HG03135 (cell line): ENCODE measurements around the gene LTBP2.

Experiments
- ATAC-seq: cut with Tn5 transposase; IDR thresholded peaks from one replicate; pipeline ENCODE4 v1.9.1; 2021; ENCODE audit warnings: mild to moderate bottlenecking, moderate library complexity; ENCODE audit not compliant: unreplicated experiment

LTBP2 gene

GRCh38 chr14:74509587-74510222 lies 102.3 kb downstream of the LTBP2 start:
- no peak for ATAC-seq

GRCh38 chr14:74508844-74509428 lies 103.1 kb downstream of the LTBP2 start:
- ATAC-seq: no peak

- no peak for ATAC-seq
Observed at GRCh38 chr14:74508292-74508731, 103.7 kb downstream of the LTBP2 start.

GRCh38 chr14:74507840-74508239 lies 104.2 kb downstream of the LTBP2 start:
- ATAC-seq: no peak

- no peak for ATAC-seq
Observed at GRCh38 chr14:74507085-74507484, 105.0 kb downstream of the LTBP2 start.

GRCh38 chr14:74506411-74506851 lies 105.6 kb downstream of the LTBP2 start:
- ATAC-seq: no peak

- no peak for ATAC-seq
Observed at GRCh38 chr14:74505831-74506230, 106.2 kb downstream of the LTBP2 start.

- no peak for ATAC-seq
Observed at GRCh38 chr14:74504874-74505720, 106.9 kb downstream of the LTBP2 start.

GRCh38 chr14:74504412-74504811 lies 107.6 kb downstream of the LTBP2 start:
- no peak for ATAC-seq

- ATAC-seq: no peak
Observed at GRCh38 chr14:74503938-74504335, 108.1 kb downstream of the LTBP2 start.

- no peak for ATAC-seq
Observed at GRCh38 chr14:74503291-74503937, 108.6 kb downstream of the LTBP2 start.

GRCh38 chr14:74502236-74503019 lies 109.6 kb downstream of the LTBP2 start:
- no peak for ATAC-seq

- no peak for ATAC-seq
Observed at GRCh38 chr14:74501691-74502090, 110.3 kb downstream of the LTBP2 start.

GRCh38 chr14:74501135-74501614 lies 110.9 kb downstream of the LTBP2 start:
- no peak for ATAC-seq

GRCh38 chr14:74500417-74501134 lies 111.5 kb downstream of the LTBP2 start:
- ATAC-seq: no peak

GRCh38 chr14:74495356-74495755 lies 116.7 kb downstream of the LTBP2 start:
- ATAC-seq: no peak

- ATAC-seq: peak; percentile 87
Observed at GRCh38 chr14:74493343-74494261, 118.4 kb downstream of the LTBP2 start, which contains the start of gene ISCA2. ISCA2 (plus strand) TSS chr14:74493765; CDS start chr14:74493775, 10 bp downstream.

GRCh38 chr14:74492776-74493342 lies 119.2 kb downstream of the LTBP2 start, which contains the start of gene NPC2:
NPC2 (minus strand) TSS chr14:74493305; CDS start chr14:74493274, 31 bp downstream.
- ATAC-seq: peak; percentile 19
